ENCODE data around the gene MXI1.

GRCh38 chr10:110221721-110222261 lies 14.4 kb downstream of the MXI1 start:
- TF ChIP-seq CTCF (IDR thresholded peaks at IDR 0.05; ENCODE audit: insufficient read depth, low read depth, low read length) (no peak), EZH2 (IDR thresholded peaks at IDR 0.05; ENCODE audit: insufficient read depth, low read length) (no peak)
